Pericardium fibroblast (primary cell): Measurements from ENCODE around the gene CTIF. TPM values are rescaled to one million over a fixed set of nuclear protein-coding genes. Genes with fewer than 3 reads are reported as not detected.

ENCODE experiments used
- total RNA-seq: library from RNA; depleted of rRNA; stranded (reverse); fragments of >200 nt; gene quantifications from 2 replicates; pipeline ENCODE4 v1.2.3, GENCODE V29; 2015

Gene CTIF
- 73.7 and 79.6 TPM in 2 replicates for total RNA-seq

GRCh38 chr18:48538531-48539405 lies at the start of gene CTIF:
Gene CTIF, plus strand, starts transcription at chr18:48539031. Its CDS starts 80,535 bp downstream, at chr18:48619566.

Other genes starting within 250 kb of the CTIF start
- 0.82 and 0.85 TPM in 2 replicates for gene ZBTB7C, start 129.6 kb upstream of the CTIF start, total RNA-seq